Activated T-cell treated with anti-CD3 and anti-CD28 coated beads, Interleukin-2, amount 50 U/mL, for 72 hours (primary cell): ENCODE measurements around the gene TSPAN33. TPM values are rescaled to one million over a fixed set of nuclear protein-coding genes. Genes with fewer than 3 reads are reported as not detected.
"Not testable (repeated sequence)": the region's sequence is repeated elsewhere in the genome, so short reads cannot be mapped to it uniquely, and the experiment has no call there.

Experiments
- ATAC-seq, 2 donors: fragments of 150-1000 bp; cut with Tn5 transposase; replicated peaks in 1 of 2; 2 replicates each; pipeline ENCODE4 v1.10.0; 2021; ENCODE audit warnings: moderate library complexity in 2 of 2, mild to moderate bottlenecking in 1 of 2
- DNase-seq, 2 donors: peaks; one replicate each; pipeline ENCODE4 v3.0.0; 2021 to 2022; ENCODE audit warnings: mixed read lengths in 1 of 2
- H3K27ac Mint-ChIP-seq: one replicate; pipeline ENCODE4 v1.8.0; 2022; ENCODE audit warnings: mild to moderate bottlenecking, moderate library complexity, mixed read lengths
- H3K27me3 Mint-ChIP-seq: one replicate; pipeline ENCODE4 v1.8.0; 2022; ENCODE audit warnings: low read depth, mixed read lengths
- H3K36me3 Mint-ChIP-seq, 2 donors: one replicate each; pipeline ENCODE4 v1.8.0; 2022; ENCODE audit warnings: mixed read lengths in 2 of 2, mild to moderate bottlenecking in 1 of 2; ENCODE audit not compliant: insufficient read depth in 2 of 2
- H3K4me1 Mint-ChIP-seq: one replicate; pipeline ENCODE4 v1.8.0; 2022; ENCODE audit warnings: low read depth, mixed read lengths
- H3K4me3 Mint-ChIP-seq, 2 donors: one replicate each; pipeline ENCODE4 v1.8.0; 2022; ENCODE audit warnings: mild to moderate bottlenecking in 2 of 2, mixed read lengths in 2 of 2, moderate library complexity in 2 of 2
- H3K9me3 Mint-ChIP-seq, 2 donors: one replicate each; pipeline ENCODE4 v1.8.0; 2022; ENCODE audit warnings: mixed read lengths in 2 of 2
- total RNA-seq, 2 donors: library from RNA; stranded (reverse); gene quantifications; one replicate each; pipeline ENCODE4 v1.2.3, GENCODE V29; 2022

TSPAN33 gene
- total RNA-seq, 2 donors from 2014 or later, result 17.3 to 31.5 TPM

- no peaks in the 10 kb centered on the region for H3K9me3 Mint-ChIP-seq
- ATAC-seq (no peak), DNase-seq (no peak)
- peaks cover 18% of the 10 kb centered on the region for H3K27me3 Mint-ChIP-seq
- peaks cover 25% of the 10 kb centered on the region for H3K4me1 Mint-ChIP-seq
- no peak overlapping the region for H3K27ac Mint-ChIP-seq
- peak overlapping the region; percentile 84 to 86 for H3K4me3 Mint-ChIP-seq
- H3K36me3 Mint-ChIP-seq, result peaks cover 0 to 5% of the 10 kb centered on the region in 2 donors
Measured at GRCh38 chr7:129168231-129169021, 23.9 kb downstream of the TSPAN33 start.

- DNase-seq (peak; percentile 56 to 60), ATAC-seq (peak; percentile 73 to 79)
- H3K4me3 Mint-ChIP-seq, result peak overlapping the region; percentile 84 to 86
- peaks cover 19% of the 10 kb centered on the region for H3K27me3 Mint-ChIP-seq
- no peak overlapping the region for H3K27ac Mint-ChIP-seq
- no peaks in the 10 kb centered on the region for H3K9me3 Mint-ChIP-seq
- peaks cover 0 to 5% of the 10 kb centered on the region in 2 donors for H3K36me3 Mint-ChIP-seq
- peaks cover 25% of the 10 kb centered on the region for H3K4me1 Mint-ChIP-seq
Measured at GRCh38 chr7:129169171-129169671, 24.7 kb downstream of the TSPAN33 start.

- DNase-seq (peak; percentile 44 to 60), ATAC-seq (peak; percentile 79 to 84)
- Mint-ChIP-seq H3K27ac (no peak overlapping the region), H3K4me3 (peak overlapping the region; percentile 84 to 86), H3K36me3 (peaks cover 0 to 5% of the 10 kb centered on the region in 2 donors), H3K9me3 (no peaks in the 10 kb centered on the region), H3K27me3 (peaks cover 21% of the 10 kb centered on the region), H3K4me1 (peaks cover 25% of the 10 kb centered on the region)
Measured at GRCh38 chr7:129169686-129170440, 25.4 kb downstream of the TSPAN33 start.

- no peak for DNase-seq
- Mint-ChIP-seq H3K4me1 (peaks cover 25% of the 10 kb centered on the region), H3K27ac (no peak overlapping the region), H3K36me3 (no peaks in the 10 kb centered on the region), H3K9me3 (no peaks in the 10 kb centered on the region), H3K4me3 (peak overlapping the region in 1 of 2 donors; percentile 84), H3K27me3 (peaks cover 26% of the 10 kb centered on the region)
- ATAC-seq, result no peak
Measured at GRCh38 chr7:129170441-129171021, 26.0 kb downstream of the TSPAN33 start.

- not testable (repeated sequence) for H3K27ac Mint-ChIP-seq, H3K4me3 Mint-ChIP-seq, ATAC-seq, H3K36me3 Mint-ChIP-seq, DNase-seq, H3K9me3 Mint-ChIP-seq
- H3K27me3 Mint-ChIP-seq, result peaks cover 12% of the 10 kb centered on the region
- H3K4me1 Mint-ChIP-seq, result peaks cover 15% of the 10 kb centered on the region
Measured at GRCh38 chr7:129173861-129174260, 29.4 kb downstream of the TSPAN33 start.

- no peaks in the 10 kb centered on the region for H3K9me3 Mint-ChIP-seq
- DNase-seq (no peak), ATAC-seq (no peak)
- no peaks in the 10 kb centered on the region for H3K4me1 Mint-ChIP-seq
- no peak overlapping the region for H3K4me3 Mint-ChIP-seq
- H3K36me3 Mint-ChIP-seq, result no peaks in the 10 kb centered on the region
- no peak overlapping the region for H3K27ac Mint-ChIP-seq
- H3K27me3 Mint-ChIP-seq, result peaks cover 30% of the 10 kb centered on the region
Measured at GRCh38 chr7:129176916-129177710, 32.6 kb downstream of the TSPAN33 start.

GRCh38 chr7:129184981-129185670 is 40.6 kb downstream of the TSPAN33 start:
- no peaks in the 10 kb centered on the region for H3K36me3 Mint-ChIP-seq
- H3K4me1 Mint-ChIP-seq, result peaks cover 8% of the 10 kb centered on the region
- no peak overlapping the region for H3K27ac Mint-ChIP-seq
- no peaks in the 10 kb centered on the region for H3K9me3 Mint-ChIP-seq
- H3K27me3 Mint-ChIP-seq, result peaks cover 49% of the 10 kb centered on the region
- ATAC-seq, result no peak
- no peak overlapping the region for H3K4me3 Mint-ChIP-seq
- no peak for DNase-seq

GRCh38 chr7:129186749-129187260 is 42.3 kb downstream of the TSPAN33 start:
- H3K9me3 Mint-ChIP-seq, result no peaks in the 10 kb centered on the region
- H3K36me3 Mint-ChIP-seq, result no peaks in the 10 kb centered on the region
- ATAC-seq, result no peak
- H3K4me1 Mint-ChIP-seq, result peaks cover 8% of the 10 kb centered on the region
- H3K4me3 Mint-ChIP-seq, result no peak overlapping the region
- DNase-seq, result no peak
- peaks cover 50% of the 10 kb centered on the region for H3K27me3 Mint-ChIP-seq
- H3K27ac Mint-ChIP-seq, result no peak overlapping the region

- Mint-ChIP-seq H3K4me3 (peak overlapping the region; percentile 66 to 81), H3K27me3 (peaks cover 60% of the 10 kb centered on the region), H3K4me1 (peaks cover 8% of the 10 kb centered on the region), H3K27ac (no peak overlapping the region), H3K36me3 (no peaks in the 10 kb centered on the region), H3K9me3 (no peaks in the 10 kb centered on the region)
- DNase-seq (no peak), ATAC-seq (no peak)
Measured at GRCh38 chr7:129187681-129188371, 43.3 kb downstream of the TSPAN33 start.

GRCh38 chr7:129188372-129188891 is 43.9 kb downstream of the TSPAN33 start, which contains the start of gene SMO:
Gene SMO (plus strand): TSS chr7:129188633. CDS start chr7:129189152, 519 bp downstream.
- DNase-seq, result peak; percentile 29 to 45
- Mint-ChIP-seq H3K9me3 (no peaks in the 10 kb centered on the region), H3K27me3 (peaks cover 64% of the 10 kb centered on the region), H3K4me1 (peaks cover 8% of the 10 kb centered on the region), H3K4me3 (peak within 1 kb of the TSS; percentile 72 to 81), H3K36me3 (no peaks in the 10 kb centered on the region), H3K27ac (no peak within 1 kb of the TSS)
- ATAC-seq, result peak; percentile 56 to 75
